Measurements from ENCODE around the gene SULF2.
"Not testable (repeated sequence)": the region's sequence is repeated elsewhere in the genome, so short reads cannot be mapped to it uniquely, and the experiment has no call there.

SULF2 gene

DNA sequence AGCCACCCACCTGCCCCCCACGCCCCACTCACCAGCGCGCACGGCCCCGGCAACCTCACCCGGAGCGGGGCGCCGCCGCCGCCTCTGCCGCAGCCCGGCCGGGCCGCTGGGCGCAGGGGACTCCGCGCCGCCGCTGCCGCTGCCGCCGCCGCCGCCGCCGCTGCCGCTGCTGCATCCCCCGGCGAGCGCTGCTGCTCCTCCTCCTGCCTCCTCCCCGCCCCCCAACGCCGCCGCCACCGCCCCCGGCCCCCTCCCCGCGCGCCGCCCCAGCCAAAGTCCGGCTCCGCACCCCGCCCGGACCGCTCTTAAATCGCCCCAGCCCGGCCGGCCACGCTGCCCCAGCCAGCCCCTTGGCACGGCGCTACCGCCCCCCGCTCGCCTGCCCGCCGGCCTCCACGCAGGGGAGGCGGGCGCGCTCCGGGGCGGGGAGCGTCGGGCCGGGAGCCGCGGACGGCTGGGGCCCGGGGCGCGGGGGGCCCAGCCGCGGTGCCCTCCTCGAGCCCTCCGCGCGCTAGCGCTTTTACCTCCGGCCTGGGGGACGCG lies at the start of gene SULF2:
Gene SULF2, minus strand, starts transcription at position 171 of the 543 bp plus-strand sequence. CDS start 28,118 bp downstream, outside the sequence.
- DNase-seq (ENCODE audit: insufficient read length, low spot score) (no peak), FAIRE-seq (no peak)

DNA sequence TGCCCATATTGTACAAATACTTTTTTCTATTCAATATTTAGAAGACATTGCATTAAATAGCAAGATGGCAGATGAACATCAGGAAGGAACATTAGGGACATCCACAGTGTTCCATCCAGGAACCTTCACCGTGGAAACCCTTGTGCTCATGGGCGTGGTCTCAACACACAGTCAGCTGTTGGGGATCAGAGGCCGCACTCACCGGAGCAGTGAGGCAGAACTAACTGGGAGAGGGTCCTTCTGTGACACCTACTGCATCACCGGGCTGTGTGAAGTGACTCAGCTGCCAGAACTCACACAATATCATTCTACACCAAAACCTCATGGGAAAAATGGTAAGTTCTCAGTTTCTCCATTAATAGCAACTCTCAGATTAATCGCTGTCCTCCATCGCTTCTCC lies 46.4 kb upstream of the SULF2 start:
- FAIRE-seq: not testable (repeated sequence)

DNA sequence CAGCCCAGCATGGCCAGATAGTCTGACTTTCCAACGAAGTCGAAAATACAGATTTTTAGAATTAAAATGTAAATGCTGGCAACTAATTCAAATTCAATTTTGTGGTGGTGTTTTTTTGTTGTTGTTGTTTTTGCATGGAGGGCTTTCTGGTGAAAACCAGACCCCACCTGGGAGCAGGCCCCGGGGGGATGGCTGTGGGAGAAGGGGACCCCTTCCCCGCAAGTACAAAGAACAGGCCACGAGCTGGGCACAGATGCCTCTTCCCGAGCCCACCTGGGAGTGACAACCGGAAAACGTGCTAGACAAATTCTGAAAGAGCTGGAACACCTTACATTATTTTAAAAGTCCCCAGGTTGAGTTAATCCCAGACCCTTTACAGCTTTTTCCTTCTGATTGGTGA lies 41.4 kb upstream of the SULF2 start:
- DNase-seq (ENCODE audit: insufficient read length, low spot score); FAIRE-seq: not testable (repeated sequence)

More for the DNA sequence above, 46.4 kb upstream of the SULF2 start:
- not testable (repeated sequence) for DNase-seq (ENCODE audit: insufficient read length, low spot score)

DNA sequence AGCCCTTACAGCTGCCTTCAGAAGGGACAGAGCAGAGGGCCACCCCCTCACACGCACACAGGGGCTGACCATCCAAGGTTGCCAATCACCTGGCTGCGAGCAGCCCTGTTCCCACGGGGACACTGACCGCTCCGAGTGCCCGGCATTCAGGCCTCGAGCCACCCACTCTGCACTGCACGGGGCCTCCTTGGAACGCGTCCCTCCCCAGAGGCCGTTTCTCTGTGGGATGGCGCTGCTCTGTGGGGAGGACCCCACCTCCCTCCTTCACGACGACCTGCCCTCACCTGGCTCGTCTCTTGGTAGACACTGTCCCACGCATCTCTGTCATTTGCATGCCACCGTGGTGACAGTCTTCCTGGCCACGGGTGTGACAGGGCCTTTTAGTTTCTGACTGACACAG lies 40.7 kb upstream of the SULF2 start:
- FAIRE-seq; DNase-seq (ENCODE audit: insufficient read length, low spot score): not testable (repeated sequence)

DNA sequence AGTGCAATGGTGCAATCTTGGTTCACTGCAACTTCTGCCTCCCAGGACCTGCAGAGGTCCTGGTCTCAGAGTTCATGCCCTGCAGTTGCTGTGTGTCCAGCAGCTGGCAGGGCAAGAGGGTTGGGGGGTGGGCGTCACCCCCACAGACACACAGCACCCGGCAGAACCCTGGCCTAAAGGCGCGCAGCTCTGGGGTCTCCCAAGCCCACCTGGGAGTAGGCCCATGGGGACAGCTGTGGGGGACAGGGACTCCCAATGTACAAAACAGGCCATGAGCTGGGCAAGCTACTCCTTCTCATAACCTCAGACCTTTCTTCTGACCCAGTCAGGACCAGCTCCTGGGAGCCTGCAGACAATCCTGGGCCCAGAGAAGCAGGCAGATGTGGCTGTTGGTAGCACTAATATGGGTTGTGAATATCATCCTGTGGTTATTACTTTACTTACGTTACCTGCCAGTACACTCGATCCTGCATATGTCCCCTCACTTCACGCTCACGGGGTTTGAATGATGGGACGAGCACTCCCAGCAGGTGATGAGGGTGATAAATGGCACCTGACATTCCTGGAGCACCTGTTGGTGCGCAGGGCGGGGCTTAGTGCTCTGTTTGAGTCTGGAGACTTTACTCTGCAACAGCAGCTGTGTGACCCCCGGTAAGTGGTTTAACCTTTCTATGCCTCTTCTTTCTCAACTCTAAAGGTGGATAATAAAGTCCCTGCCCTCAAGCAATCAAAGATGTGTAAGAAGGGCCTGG lies 39.9 kb upstream of the SULF2 start:
- FAIRE-seq (no peak), DNase-seq (ENCODE audit: insufficient read length, low spot score) (no peak)

DNA sequence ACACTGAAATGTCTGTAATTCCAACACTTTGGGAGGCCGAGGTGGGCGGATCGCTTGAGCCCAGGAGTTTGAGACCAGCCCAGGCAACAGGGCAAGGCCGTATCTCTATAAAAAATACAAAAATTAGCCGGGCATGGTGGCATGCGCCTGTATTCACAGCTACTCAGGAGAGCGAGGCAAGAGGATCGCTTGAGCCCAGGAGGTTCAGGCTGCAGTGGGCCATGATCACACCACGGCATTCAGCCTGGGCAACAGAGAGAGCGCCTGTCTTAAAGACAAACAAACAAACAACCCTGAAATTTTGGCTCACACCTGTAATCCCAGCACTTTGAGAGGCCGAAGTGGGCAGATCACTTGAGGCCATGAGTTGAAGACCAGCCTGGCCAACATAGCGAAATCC lies 38.7 kb upstream of the SULF2 start:
- DNase-seq (ENCODE audit: insufficient read length, low spot score); FAIRE-seq: not testable (repeated sequence)

DNA sequence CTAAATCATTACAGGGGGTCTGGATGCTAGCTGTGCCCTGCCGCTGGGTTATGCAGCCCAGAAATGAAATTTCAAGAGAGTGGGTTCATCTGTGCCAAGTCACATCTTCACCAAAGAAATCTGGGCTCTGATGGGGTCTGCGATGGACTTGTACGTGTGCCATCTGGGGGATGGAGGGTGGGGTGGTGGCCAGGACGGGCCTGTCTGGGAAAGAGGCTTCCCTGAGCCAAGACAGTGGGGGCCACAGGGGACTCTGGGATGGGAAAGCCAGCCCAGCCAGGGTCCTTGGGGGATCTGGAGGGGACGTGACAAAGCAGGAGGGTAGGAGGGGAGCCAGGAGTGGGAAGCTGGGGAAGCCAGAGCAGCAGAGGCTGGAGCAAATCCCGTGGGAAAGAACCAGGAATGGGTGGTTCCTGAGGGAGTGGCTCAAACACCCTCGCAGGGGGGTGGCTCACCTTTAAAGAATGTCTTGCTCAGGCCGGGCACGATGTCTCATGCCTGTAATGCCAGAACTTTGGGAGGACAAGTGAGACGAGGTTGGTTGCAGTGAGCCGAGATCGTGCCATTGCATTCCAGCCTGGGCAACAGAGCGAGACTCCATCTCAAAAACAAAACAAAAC lies 36.3 kb upstream of the SULF2 start:
- DNase-seq (ENCODE audit: insufficient read length, low spot score) (no peak), FAIRE-seq (no peak)

DNA sequence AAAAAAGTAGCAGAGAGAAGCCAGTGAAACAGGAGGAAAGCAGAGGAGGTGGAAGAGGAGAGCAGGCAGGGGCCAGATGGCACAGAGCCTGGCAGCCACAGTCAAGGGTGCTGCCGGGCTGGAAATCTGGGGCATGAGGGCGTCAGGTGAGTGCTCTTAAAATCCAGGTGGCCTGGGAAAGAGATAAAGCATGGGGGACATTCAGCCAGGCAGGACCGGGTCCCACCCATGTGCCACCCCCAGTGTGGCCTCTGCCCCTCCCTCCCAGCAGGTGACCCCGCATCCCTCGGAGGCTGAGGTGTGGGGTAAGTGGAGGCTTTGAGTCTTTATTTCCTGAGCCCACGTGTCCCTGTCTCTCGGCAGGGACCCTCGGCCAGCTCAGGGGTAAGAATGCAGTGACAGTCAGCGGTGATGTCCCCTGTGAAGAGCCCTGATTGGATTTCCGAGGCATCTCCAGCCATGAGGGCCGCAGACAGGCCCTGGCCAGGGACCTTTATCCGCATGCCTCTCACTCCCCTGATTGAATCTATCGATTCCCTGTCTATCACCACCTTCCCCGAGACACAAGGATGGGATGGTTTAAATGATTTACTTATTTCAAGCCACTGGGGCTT lies 33.8 kb upstream of the SULF2 start:
- DNase-seq (ENCODE audit: insufficient read length, low spot score) (no peak), FAIRE-seq (no peak)

DNA sequence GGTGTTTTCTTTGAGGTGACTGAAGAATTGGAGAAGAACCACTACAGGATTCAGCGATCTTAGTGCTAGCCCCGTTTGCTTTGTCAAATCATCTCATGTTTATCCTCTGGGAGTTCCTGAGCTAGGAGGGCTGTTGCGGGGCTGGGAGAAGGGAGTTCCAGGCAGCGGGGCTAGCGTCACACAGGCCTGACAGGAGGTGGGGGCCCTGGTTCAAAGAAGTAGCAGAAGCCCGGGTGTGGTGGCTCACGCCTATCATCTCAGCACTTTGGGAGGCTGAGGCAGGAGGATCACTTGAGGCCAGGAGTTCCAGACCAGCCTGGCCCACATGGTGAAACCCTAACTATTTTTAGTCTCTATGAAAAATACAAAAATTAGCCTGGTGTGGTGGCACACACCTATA lies 33.2 kb upstream of the SULF2 start:
- FAIRE-seq: no peak
- no peak for DNase-seq (ENCODE audit: insufficient read length, low spot score)

DNA sequence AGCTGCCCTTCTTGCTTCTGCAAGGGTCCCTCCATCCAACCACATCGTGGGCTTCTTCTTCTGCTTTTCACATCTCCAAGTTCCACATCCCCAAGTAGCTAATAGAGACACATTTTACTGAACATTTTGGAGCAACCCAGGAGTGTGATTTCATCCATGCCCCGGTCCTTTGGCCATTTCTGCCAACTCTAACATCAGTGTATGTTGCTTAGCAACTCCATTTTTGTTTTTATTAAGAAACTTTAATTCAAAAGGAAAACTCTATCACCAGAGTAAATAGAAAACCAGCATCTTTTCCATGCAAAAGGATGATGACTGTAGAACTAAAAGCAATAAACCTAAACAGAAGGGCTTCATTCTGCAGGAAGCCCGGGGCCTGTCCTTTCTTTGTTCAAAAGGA lies 32.7 kb upstream of the SULF2 start:
- no peak for FAIRE-seq
- no peak for DNase-seq (ENCODE audit: insufficient read length, low spot score)

DNA sequence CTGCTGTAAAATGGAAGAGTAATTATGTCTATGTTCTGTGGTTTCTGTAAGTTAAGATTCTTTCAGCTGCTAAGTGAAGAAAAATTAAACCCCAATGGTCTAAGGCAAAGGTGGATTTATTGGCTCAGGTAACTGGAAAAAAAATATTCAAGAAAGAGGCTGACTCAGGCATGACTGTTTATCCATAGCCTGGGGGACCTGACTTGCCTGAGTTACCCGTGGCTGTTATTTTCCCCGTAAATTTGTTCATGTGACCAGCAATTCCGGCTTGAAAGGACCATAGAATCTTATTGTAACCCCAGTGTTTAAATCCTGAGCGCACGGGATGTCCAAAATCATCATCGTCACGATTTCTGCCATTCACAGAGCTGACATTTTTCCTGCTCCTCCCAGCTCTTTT lies 32.3 kb upstream of the SULF2 start:
- no peak for DNase-seq (ENCODE audit: insufficient read length, low spot score)
- no peak for FAIRE-seq

DNA sequence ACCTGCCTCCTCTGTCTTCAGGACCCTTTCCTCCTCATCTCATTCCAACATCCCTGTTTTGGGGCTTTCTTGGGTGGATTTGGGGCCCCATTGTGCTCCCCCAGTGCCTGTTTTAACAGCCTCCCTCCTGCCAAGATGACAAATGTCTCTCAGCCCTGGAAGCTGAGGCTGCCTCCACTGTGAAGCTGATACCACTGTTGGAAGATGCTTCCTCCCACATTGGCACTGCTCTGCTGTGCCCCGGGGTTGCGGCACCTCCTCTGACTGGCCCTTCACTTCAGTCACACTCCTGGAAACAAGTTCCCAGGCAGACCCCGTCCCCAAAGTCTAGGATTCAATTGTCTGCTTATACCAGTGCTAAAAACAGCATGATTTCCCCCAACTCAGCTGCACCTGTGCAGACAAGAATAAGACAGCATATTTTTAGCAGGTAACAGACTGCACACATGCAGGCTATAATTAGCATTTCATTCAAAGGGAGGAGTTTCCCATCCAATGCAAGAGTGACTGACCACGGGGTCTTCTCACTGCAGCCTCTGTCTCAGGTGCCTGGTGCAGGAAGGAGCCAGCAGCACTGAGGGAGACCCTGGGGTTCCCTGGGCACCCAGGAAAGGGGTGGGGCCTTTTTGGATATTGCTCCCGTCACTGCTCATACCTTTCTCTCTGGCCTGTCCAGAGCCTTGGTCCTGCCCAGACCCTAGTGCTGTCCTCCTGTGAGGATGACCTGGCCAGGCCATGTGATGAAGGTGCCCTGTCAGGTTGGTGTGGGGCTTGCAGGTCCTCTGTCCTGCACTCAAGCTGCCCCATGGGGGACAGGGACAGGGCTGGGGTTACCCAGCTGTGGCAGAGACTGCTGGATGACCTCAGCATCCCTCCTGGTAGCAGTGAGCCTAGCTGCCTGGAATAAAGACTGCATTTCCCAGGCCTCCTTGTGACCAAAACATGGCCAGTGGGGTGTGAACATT lies 31.5 kb upstream of the SULF2 start:
- no peak for DNase-seq (ENCODE audit: insufficient read length, low spot score)
- no peak for FAIRE-seq

DNA sequence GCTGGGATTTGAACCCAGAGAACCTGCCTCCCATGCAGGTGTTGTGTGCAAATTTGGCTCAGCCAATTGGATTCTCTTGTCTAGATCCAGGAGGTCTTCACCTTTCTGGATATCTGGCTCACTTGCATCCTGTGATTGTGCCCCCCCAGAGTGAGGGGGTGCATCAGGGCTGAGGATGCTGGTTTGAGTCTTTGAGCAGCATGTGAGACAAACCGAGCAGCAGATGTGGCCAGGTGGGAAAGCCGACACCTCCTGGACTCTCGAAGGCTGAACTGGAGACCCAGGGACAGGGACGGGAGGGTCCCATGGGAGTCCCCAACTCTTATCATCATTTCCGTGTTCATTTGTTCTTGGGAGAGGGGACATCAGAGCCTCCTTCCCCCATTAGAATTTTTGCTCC lies 30.6 kb upstream of the SULF2 start:
- no peak for FAIRE-seq

DNA sequence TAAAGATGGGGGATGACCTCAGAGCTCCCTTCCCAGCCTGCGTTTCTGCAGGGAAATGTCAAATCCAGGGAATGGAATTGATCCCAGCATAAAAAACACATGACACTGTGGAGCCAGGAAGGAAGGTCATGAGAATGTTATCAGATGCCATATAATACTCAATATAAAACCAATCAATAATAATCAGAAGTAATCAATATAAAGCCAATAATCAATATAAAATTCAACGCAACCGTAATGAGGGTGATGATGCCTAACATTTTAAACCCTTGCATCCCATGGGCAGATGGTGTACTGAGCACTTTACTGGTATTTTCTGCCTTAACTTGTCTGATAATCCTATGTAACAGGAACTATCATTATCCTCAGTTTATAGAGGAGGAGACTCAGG lies 30.1 kb upstream of the SULF2 start:
- DNase-seq (ENCODE audit: insufficient read length, low spot score) (no peak), FAIRE-seq (no peak)

More for the DNA sequence above, 30.6 kb upstream of the SULF2 start:
- DNase-seq (ENCODE audit: insufficient read length, low spot score): no peak

DNA sequence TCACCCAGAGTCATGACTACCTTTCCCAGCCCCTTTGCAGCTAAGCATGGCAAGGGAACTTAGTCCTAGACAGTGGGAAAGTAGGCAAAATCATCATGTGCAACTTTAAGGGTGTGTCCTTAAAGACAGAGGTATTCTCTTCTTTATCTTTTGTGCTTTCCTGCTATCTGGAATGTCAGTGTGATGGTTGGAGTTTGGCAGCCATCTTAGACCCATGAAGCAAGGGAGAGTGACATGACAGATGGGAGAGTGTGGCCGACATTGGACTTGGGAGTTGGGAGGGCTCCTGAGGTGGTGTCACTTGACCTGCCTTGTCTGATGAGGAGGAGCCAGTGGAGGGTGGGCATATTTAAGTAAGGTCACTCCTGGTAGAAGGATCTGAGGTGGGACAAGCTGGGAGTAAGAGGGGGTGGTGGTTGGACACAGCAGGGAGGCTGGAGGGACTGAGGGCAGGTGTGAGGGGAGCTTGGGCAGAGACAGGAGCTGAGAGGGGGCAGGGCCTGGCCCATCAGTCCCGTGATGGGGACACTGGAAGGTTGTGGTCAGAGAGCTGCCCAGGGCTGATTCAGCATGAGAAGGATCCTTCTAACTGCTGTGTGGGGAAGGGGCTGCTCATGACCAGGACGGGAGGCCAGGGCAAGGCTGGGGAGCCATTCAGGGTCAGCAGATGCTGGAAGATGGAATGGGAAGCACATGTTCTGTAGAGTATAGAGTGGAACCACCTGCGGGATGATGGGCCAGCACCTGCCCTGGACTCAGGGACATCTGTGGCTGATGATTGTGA lies 29.5 kb upstream of the SULF2 start:
- no peak for DNase-seq (ENCODE audit: insufficient read length, low spot score)
- FAIRE-seq: no peak

DNA sequence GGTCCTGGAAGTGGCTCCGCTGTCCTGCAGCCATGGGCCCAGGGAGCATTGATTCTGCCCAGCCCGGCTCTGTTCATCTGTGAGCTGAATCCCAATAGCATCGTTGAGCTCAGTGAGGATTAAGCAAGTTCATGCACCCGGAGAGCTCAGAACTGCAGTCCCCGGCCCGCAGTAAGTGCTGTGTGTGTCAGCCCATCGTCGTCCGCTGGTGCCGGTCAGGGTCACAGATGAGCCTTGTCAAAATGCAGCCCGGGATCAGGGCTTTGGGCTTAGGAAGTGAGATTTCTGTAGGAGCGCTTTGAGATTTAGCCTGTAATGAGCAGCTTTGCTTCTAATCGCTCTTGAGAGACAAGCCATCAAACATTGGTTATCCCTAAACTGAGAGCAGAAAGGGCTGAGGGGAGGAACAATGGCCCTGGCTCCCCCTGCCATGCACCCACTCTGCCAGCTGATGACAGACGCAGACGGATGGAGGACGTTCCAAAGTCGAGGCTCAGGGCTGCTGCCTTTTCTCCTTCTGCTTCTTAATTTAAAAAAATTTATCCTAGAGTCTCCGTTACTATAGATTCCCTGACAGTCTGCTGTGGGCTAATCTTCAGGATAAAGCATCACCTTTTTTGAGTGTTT lies 25.6 kb upstream of the SULF2 start:
- FAIRE-seq: no peak
- no peak for DNase-seq (ENCODE audit: insufficient read length, low spot score)

DNA sequence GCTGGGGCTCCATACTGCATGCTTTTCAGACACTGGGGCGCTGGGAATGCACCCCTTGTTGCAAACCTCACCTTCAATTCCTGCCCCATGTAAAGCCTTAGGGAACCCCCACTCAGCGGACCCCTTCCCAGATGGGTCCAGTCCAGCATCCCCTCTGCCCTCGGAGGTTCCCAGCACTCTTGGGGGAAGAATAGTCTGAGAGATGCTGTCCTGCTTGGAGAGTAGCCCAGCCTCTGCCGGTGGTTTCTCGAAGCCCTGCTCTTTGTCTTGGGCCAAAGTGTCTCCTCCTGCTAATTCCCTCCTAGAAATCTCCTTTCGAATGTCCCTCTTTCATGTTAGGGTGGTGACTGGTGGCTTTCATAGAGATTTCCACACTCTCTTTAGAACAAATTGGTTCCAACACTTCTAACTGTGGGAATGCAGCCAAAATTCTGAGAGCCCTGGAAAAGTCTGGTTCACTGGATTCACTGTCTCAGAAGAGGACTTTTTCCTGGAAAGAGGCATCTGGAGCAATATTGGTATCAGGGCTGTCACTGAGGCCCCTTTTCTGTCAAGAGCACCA lies 24.9 kb upstream of the SULF2 start:
- DNase-seq (ENCODE audit: insufficient read length, low spot score): no peak
- FAIRE-seq: no peak

DNA sequence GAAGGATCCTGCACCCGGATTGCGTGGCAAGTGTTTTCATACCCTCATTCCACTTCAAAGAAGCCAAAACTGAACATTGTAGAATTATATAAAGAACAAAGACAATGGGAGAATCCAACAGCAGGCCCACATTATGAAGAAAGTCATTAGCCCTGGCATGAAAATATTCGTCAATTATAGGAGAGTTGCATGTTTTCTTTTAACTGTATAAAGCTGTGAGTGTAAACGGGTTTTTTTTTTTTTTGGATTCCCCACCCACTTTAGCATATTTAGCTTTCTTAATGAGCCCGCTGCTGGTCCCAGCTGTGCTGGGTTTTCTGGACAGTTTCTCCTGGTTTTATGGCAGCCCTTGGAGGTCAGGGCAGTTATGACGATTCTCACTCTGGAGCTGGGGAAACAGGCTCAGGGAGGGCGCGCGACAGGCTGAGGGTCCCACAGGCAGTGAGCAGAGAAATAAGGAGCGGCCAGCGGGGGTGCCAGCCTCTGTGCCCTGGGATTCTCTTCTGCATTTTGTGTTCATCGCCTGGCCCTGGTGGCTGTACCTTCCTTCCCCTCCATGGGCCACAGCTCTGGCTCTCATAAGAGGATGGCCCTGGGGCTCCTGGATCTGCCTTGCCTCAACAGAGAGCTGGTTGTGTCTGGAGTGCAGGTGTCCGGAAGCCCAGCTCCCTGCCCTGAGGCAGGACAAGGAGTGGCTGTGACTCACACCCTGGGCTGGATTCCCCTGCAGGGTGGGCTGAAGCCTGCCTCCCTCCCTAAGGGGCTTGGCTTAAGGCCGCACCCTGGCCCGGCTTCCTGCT lies 24.1 kb upstream of the SULF2 start:
- DNase-seq (ENCODE audit: insufficient read length, low spot score): no peak
- no peak for FAIRE-seq
